ENCODE results near the gene GPR179.

The GPR179 gene

GRCh38 chr17:38350035-38350434 lies 6.3 kb upstream of the GPR179 start:
- no peak overlapping the region for H3K4me3 ChIP-seq (ENCODE audit: low read depth in 1 of 2, low read length in 1 of 2)
- H3K27ac ChIP-seq: no peak overlapping the region
- no peaks in the 10 kb centered on the region for H3K36me3 ChIP-seq
- TF ChIP-seq CTCF (IDR thresholded peaks at IDR 0.05): no peak
- peaks cover 15% of the 10 kb centered on the region in 2 experiments for H3K4me1 ChIP-seq (ENCODE audit: control insufficient read depth in 1 of 2, insufficient read depth in 1 of 2, low read depth in 1 of 2, low read length in 1 of 2)
- peaks cover 17% of the 10 kb centered on the region for H3K27me3 ChIP-seq
- H3K9me3 ChIP-seq: no peaks in the 10 kb centered on the region

GRCh38 chr17:38349097-38349730 lies 5.5 kb upstream of the GPR179 start:
- Histone ChIP-seq H3K9me3 (no peaks in the 10 kb centered on the region), H3K27ac (no peak overlapping the region), H3K4me1 (ENCODE audit: control insufficient read depth in 1 of 2, insufficient read depth in 1 of 2, low read depth in 1 of 2, low read length in 1 of 2) (peaks cover 15% of the 10 kb centered on the region in 2 experiments), H3K27me3 (peaks cover 17% of the 10 kb centered on the region), H3K4me3 (ENCODE audit: low read depth in 1 of 2, low read length in 1 of 2) (no peak overlapping the region), H3K36me3 (no peaks in the 10 kb centered on the region)
- TF ChIP-seq CTCF (IDR thresholded peaks at IDR 0.05): peak; percentile 64

- H3K27ac ChIP-seq: no peak overlapping the region
- H3K9me3 ChIP-seq: no peaks in the 10 kb centered on the region
- H3K4me3 ChIP-seq (ENCODE audit: low read depth in 1 of 2, low read length in 1 of 2): no peak overlapping the region
- no peaks in the 10 kb centered on the region for H3K4me1 ChIP-seq (ENCODE audit: control insufficient read depth in 1 of 2, insufficient read depth in 1 of 2, low read depth in 1 of 2, low read length in 1 of 2)
- TF ChIP-seq CTCF (IDR thresholded peaks at IDR 0.05): no peak
- H3K36me3 ChIP-seq: no peaks in the 10 kb centered on the region
- H3K27me3 ChIP-seq: peaks cover 5% of the 10 kb centered on the region
Observed at GRCh38 chr17:38345743-38346142, 2.0 kb upstream of the GPR179 start.

- H3K4me3 ChIP-seq (ENCODE audit: low read depth in 1 of 2, low read length in 1 of 2): no peak overlapping the region
- H3K27me3 ChIP-seq: peaks cover 5% of the 10 kb centered on the region
- no peak for TF ChIP-seq CTCF (IDR thresholded peaks at IDR 0.05)
- no peak overlapping the region for H3K27ac ChIP-seq
- no peaks in the 10 kb centered on the region for H3K9me3 ChIP-seq
- H3K4me1 ChIP-seq (ENCODE audit: control insufficient read depth in 1 of 2, insufficient read depth in 1 of 2, low read depth in 1 of 2, low read length in 1 of 2): no peaks in the 10 kb centered on the region
- no peaks in the 10 kb centered on the region for H3K36me3 ChIP-seq
Observed at GRCh38 chr17:38344420-38344745, 627 bp upstream of the GPR179 start.

- Histone ChIP-seq H3K4me1 (ENCODE audit: control insufficient read depth in 1 of 2, insufficient read depth in 1 of 2, low read depth in 1 of 2, low read length in 1 of 2) (no peaks in the 10 kb centered on the region), H3K27ac (no peak overlapping the region), H3K4me3 (ENCODE audit: low read depth in 1 of 2, low read length in 1 of 2) (no peak overlapping the region), H3K27me3 (peaks cover 5% of the 10 kb centered on the region), H3K36me3 (no peaks in the 10 kb centered on the region), H3K9me3 (no peaks in the 10 kb centered on the region)
- TF ChIP-seq CTCF (IDR thresholded peaks at IDR 0.05): no peak
Observed at GRCh38 chr17:38342886-38343607, 709 bp downstream of the GPR179 start.

All from neutrophil (primary cell).